ENCODE results near the gene CSF2. TPM values are rescaled to one million over a fixed set of nuclear protein-coding genes. Genes with fewer than 3 reads are reported as not detected.

Gene CSF2
- total and polyA plus RNA-seq, 2 of the 13 experiments (the other 11 are each of a cell fraction or from before 2014, with no cell fraction given), result not detected

- TF ChIP-seq ZNF318 (CRISPR knock-in tag; IDR thresholded peaks at IDR 0.05), result no peak
- no peak for TF ChIP-seq ZBTB10 (CRISPR knock-in tag; IDR thresholded peaks at IDR 0.05; ENCODE audit: borderline replicate concordance)
- TF ChIP-seq HMGA1 (CRISPR knock-in tag; conservative IDR thresholded peaks at IDR 0.05), result no peak
- TF ChIP-seq ZSCAN25 (CRISPR knock-in tag; IDR thresholded peaks at IDR 0.05), result no peak
- no peak for TF ChIP-seq ZNF382 (CRISPR knock-in tag; IDR thresholded peaks at IDR 0.05; ENCODE audit: borderline replicate concordance)
Observed at GRCh38 chr5:132030610-132031009, 43.0 kb upstream of the CSF2 start (continued).
